ENCODE results near the gene CCP110.

GRCh38 chr16:19525385-19525723 is 1.6 kb downstream of the CCP110 start:
- TF ChIP-seq EZH2 (IDR thresholded peaks at IDR 0.05; ENCODE audit: insufficient read depth, poor library complexity, severe bottlenecking): no peak
- TF ChIP-seq EZH2phosphoT487 (IDR thresholded peaks at IDR 0.05; ENCODE audit: insufficient read depth, low read depth): no peak
